ENCODE results near the gene PPP2R2D.
"Not testable (repeated sequence)": the region's sequence is repeated elsewhere in the genome, so short reads cannot be mapped to it uniquely, and the experiment has no call there.

PPP2R2D gene

DNA sequence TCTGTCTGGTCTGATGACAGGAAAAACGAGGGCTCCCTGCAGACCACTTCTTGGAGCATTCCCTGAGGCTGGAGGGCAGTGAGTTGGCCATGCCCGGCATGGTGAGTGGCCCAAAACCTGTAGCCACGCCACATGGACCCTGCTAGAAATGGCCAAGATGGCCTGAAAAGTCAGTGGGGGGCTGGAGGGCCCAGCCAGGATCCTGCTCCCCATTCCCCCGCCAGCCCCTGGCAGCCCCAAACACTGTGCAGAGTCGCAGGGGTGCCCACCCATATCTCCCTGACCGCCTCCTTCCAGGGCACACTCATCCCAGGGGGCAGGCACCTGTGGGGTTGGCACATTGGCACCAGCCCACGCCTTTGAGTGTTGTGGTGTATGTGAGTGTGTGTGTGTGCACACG is 18.7 kb upstream of the PPP2R2D start:
- no peaks in the 10 kb centered on the region for H3K36me3 ChIP-seq (ENCODE audit: insufficient read depth, low read length)

GRCh38 chr10:131882590-131883451 is 18.0 kb upstream of the PPP2R2D start:
- Histone ChIP-seq H3K9me3 (ENCODE audit: insufficient read depth, low read depth, low read length) (peaks cover 12% of the 10 kb centered on the region; the same call in 1 of the 2 replicates), H3K4me1 (ENCODE audit: insufficient read depth, low read length) (no peaks in the 10 kb centered on the region), H3K4me3 (ENCODE audit: low read length) (no peak overlapping the region), H3K27ac (ENCODE audit: low read depth, low read length) (no peak overlapping the region), H3K27me3 (ENCODE audit: insufficient read depth, low read length) (no peaks in the 10 kb centered on the region), H3K9ac (ENCODE audit: low read depth, low read length) (no peak overlapping the region), H3K36me3 (ENCODE audit: insufficient read depth, low read length) (no peaks in the 10 kb centered on the region)
- 94% methylated on average over 10 of the region's 10 CpGs for WGBS

More for the DNA sequence above, 18.7 kb upstream of the PPP2R2D start:
- H3K9ac ChIP-seq (ENCODE audit: low read depth, low read length) = no peak overlapping the region
- no peaks in the 10 kb centered on the region for H3K27me3 ChIP-seq (ENCODE audit: insufficient read depth, low read length)
- H3K4me3 ChIP-seq (ENCODE audit: low read length) = no peak overlapping the region
- H3K9me3 ChIP-seq (ENCODE audit: insufficient read depth, low read depth, low read length) = peaks cover 12% of the 10 kb centered on the region; the same call in 1 of the 2 replicates
- WGBS = 92% methylated on average over 8 of the region's 8 CpGs
- H3K4me1 ChIP-seq (ENCODE audit: insufficient read depth, low read length) = no peaks in the 10 kb centered on the region
- no peak overlapping the region for H3K27ac ChIP-seq (ENCODE audit: low read depth, low read length)

- not testable (repeated sequence) for H3K27ac ChIP-seq (ENCODE audit: low read depth, low read length); H3K9ac ChIP-seq (ENCODE audit: low read depth, low read length); H3K4me3 ChIP-seq (ENCODE audit: low read length); H3K4me1 ChIP-seq (ENCODE audit: insufficient read depth, low read length); H3K27me3 ChIP-seq (ENCODE audit: insufficient read depth, low read length); H3K36me3 ChIP-seq (ENCODE audit: insufficient read depth, low read length)
- WGBS = 81% methylated on average over 7 of the region's 7 CpGs
- H3K9me3 ChIP-seq (ENCODE audit: insufficient read depth, low read depth, low read length) = 0 out of 2 replicates have a peak, but pooled peaks cover 10% of the 10 kb centered on the region
Measured at GRCh38 chr10:131883621-131884393, 17.0 kb upstream of the PPP2R2D start.

DNA sequence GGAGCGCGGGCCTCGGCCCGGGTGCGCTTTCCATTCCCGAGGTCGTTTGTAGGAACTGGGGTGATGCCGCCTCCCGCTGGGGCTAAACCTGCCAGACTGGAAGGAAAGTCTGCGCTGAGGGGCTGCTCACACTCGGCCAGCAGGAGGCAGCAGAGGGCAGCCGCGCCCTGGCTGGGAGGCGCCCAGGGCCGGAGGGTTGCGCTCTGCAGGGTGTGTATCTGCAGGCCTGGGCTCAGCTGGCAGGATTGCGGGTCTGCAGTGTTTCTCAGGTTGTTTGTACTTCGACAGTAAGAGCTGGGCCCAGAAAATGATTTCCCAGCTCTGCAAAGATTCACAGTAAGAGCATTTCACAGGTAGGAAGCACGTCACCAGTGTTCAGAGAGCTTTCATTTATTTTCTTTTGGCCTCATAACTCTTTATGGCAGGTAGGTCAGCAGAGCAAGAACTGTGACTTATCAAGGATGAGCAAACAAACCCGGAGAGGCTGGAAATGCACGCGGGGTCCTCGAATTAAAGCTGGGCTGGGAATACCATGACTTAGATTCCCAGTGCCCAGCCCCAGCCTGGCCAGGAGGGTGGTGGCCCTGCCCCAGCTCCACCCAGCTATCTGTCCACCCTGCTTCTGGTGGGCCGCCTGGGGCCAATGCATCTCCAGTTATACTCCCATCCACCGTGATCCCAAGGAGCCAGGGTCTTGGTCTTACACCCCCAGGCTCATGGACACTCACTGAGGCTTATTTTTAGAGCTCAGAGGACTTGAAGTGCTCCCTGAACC is 15.2 kb upstream of the PPP2R2D start:
- Histone ChIP-seq H3K27me3 (ENCODE audit: insufficient read depth, low read length) (no peaks in the 10 kb centered on the region), H3K36me3 (ENCODE audit: insufficient read depth, low read length) (no peaks in the 10 kb centered on the region), H3K27ac (ENCODE audit: low read depth, low read length) (no peak overlapping the region), H3K4me3 (ENCODE audit: low read length) (no peak overlapping the region), H3K9me3 (ENCODE audit: insufficient read depth, low read depth, low read length) (0 out of 2 replicates have a peak, but pooled peaks cover 10% of the 10 kb centered on the region), H3K9ac (ENCODE audit: low read depth, low read length) (no peak overlapping the region), H3K4me1 (ENCODE audit: insufficient read depth, low read length) (peaks cover under 1% of the 10 kb centered on the region; the same call in 1 of the 2 replicates)
- WGBS = 36% methylated on average over 25 of the region's 25 CpGs

DNA sequence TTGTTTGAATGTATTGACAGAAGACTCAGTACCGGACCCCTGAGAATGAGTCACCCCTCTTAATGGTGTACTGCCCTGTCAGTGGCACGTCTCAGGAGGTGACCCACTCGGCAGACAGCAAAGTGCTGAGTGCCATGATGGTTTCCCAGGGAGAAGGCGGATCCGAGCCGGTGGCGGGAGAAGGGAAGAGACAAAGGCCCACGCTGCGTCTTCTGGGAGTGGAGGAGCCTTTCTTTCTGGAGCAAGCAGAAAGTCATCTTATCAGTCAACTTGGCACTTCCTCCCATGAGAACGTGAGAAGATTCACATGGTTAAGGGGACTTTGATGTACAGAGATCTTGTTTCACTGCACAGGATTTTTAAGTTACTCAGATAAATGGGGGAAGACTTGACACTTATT is 14.6 kb upstream of the PPP2R2D start:
- Histone ChIP-seq H3K4me1 (ENCODE audit: insufficient read depth, low read length) (peaks cover 4% of the 10 kb centered on the region; the same call in 1 of the 2 replicates), H3K9me3 (ENCODE audit: insufficient read depth, low read depth, low read length) (0 out of 2 replicates have a peak, but pooled peaks cover 8% of the 10 kb centered on the region)

DNA sequence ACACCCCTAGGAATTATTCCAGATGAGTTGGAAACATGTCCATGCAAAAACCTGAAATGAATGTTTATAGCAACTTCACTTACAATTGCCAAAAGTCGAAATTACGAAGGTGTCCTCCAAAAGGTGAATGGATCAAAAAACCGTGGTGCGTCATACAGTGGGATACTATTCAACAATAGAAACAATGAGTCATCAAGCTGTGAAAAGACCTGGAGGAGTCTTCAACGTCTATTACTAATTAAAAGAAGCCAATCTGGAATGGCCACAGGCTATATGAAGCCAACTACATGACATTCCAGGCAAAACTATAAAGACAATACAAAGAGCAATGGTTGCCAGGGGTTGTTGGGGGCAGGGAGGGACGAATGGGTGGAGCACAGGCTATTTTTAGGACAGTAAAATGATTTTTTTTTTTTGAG is 12.6 kb upstream of the PPP2R2D start:
- no peaks in the 10 kb centered on the region for H3K9me3 ChIP-seq (ENCODE audit: insufficient read depth, low read depth, low read length)
- peaks cover 4% of the 10 kb centered on the region; the same call in 1 of the 2 replicates for H3K4me1 ChIP-seq (ENCODE audit: insufficient read depth, low read length)
- no peaks in the 10 kb centered on the region for H3K36me3 ChIP-seq (ENCODE audit: insufficient read depth, low read length)
- H3K9ac ChIP-seq (ENCODE audit: low read depth, low read length) = no peak overlapping the region
- H3K27me3 ChIP-seq (ENCODE audit: insufficient read depth, low read length) = no peaks in the 10 kb centered on the region; the same call in 1 of the 2 replicates
- no peak overlapping the region for H3K27ac ChIP-seq (ENCODE audit: low read depth, low read length)
- no peak overlapping the region for H3K4me3 ChIP-seq (ENCODE audit: low read length)
- 83% methylated on average over 6 of the region's 6 CpGs for WGBS

More for the DNA sequence above, 14.6 kb upstream of the PPP2R2D start:
- H3K36me3 ChIP-seq (ENCODE audit: insufficient read depth, low read length) = no peaks in the 10 kb centered on the region
- H3K27ac ChIP-seq (ENCODE audit: low read depth, low read length) = no peak overlapping the region
- H3K4me3 ChIP-seq (ENCODE audit: low read length) = no peak overlapping the region
- H3K27me3 ChIP-seq (ENCODE audit: insufficient read depth, low read length) = no peaks in the 10 kb centered on the region; the same call in 1 of the 2 replicates
- H3K9ac ChIP-seq (ENCODE audit: low read depth, low read length) = no peak overlapping the region
- 76% methylated on average over 10 of the region's 10 CpGs for WGBS

DNA sequence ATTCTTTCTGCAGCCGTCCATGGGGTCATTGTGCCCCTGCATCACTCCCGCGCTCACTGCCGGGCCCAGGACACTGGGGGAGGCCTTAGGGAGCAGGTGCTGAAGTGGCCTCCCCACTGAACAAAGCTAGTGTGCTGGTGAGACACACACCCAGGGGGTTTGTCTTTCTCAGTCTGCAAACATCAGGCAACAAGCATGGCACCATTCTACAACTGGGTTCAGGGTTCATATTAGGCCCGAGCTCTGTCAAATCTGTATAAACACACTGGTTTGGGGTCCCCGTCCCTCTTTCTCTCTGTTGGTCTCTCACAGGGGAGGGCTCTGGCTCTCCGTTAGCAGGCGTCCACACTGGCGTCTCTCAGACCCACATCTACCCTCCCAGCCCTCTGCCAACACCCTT is 11.1 kb upstream of the PPP2R2D start:
- H3K27ac ChIP-seq (ENCODE audit: low read depth, low read length) = no peak overlapping the region
- no peaks in the 10 kb centered on the region; the same call in 1 of the 2 replicates for H3K27me3 ChIP-seq (ENCODE audit: insufficient read depth, low read length)
- no peaks in the 10 kb centered on the region for H3K9me3 ChIP-seq (ENCODE audit: insufficient read depth, low read depth, low read length)
- no peak overlapping the region for H3K4me3 ChIP-seq (ENCODE audit: low read length)
- peaks cover 4% of the 10 kb centered on the region; the same call in 1 of the 2 replicates for H3K4me1 ChIP-seq (ENCODE audit: insufficient read depth, low read length)
- H3K36me3 ChIP-seq (ENCODE audit: insufficient read depth, low read length) = no peaks in the 10 kb centered on the region
- 95% methylated on average over 9 of the region's 9 CpGs for WGBS
- H3K9ac ChIP-seq (ENCODE audit: low read depth, low read length) = no peak overlapping the region

DNA sequence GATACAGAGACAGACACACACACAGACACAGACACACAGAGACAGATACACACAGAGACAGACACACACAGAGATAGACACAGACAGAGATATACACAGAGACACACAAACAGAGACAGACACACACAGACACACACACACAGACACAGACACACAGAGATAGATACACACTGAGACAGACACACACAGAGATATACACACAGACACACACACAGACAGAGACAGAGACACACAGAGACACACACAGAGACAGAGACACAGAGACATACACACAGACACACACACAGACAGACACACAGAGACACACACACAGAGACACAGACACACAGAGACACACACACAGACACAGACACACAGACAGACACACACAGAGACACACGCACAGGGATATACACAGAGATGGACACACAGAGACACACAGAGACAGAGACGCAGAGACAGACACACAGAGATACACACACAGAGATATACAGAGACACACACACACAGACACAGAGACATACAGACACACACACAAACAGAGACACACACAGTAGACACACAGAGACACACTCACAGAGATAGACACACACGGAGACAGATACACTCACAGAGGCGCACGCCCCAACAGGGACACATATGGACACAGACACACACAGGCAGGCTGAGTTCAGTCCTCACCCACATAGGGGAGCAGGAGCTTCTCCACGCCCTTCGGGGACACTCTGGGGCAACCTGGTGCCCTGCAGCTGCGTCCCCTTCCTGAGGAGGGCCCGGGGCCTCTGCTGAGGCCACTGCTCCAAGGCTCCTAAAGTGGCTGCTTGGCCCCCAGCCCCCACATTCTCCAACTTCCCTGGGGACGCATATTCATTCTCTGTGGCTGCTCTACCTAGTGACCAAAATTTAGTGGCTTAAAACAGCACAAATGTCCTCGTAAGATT is 10.3 kb upstream of the PPP2R2D start:
- Histone ChIP-seq H3K9me3 (ENCODE audit: insufficient read depth, low read depth, low read length) (no peaks in the 10 kb centered on the region), H3K9ac (ENCODE audit: low read depth, low read length) (no peak overlapping the region), H3K4me3 (ENCODE audit: low read length) (no peak overlapping the region), H3K36me3 (ENCODE audit: insufficient read depth, low read length) (no peaks in the 10 kb centered on the region), H3K27me3 (ENCODE audit: insufficient read depth, low read length) (no peaks in the 10 kb centered on the region; the same call in 1 of the 2 replicates), H3K4me1 (ENCODE audit: insufficient read depth, low read length) (peaks cover 4% of the 10 kb centered on the region; the same call in 1 of the 2 replicates), H3K27ac (ENCODE audit: low read depth, low read length) (no peak overlapping the region)
- WGBS = 91% methylated on average over 11 of the region's 11 CpGs

GRCh38 chr10:131891196-131891928 is 9.4 kb upstream of the PPP2R2D start:
- Histone ChIP-seq H3K27ac (ENCODE audit: low read depth, low read length) (no peak overlapping the region), H3K4me1 (ENCODE audit: insufficient read depth, low read length) (peaks cover 4% of the 10 kb centered on the region; the same call in 1 of the 2 replicates), H3K27me3 (ENCODE audit: insufficient read depth, low read length) (no peaks in the 10 kb centered on the region; the same call in 1 of the 2 replicates), H3K4me3 (ENCODE audit: low read length) (no peak overlapping the region), H3K36me3 (ENCODE audit: insufficient read depth, low read length) (no peaks in the 10 kb centered on the region), H3K9me3 (ENCODE audit: insufficient read depth, low read depth, low read length) (no peaks in the 10 kb centered on the region), H3K9ac (ENCODE audit: low read depth, low read length) (no peak overlapping the region)
- 53% methylated on average over 24 of the region's 24 CpGs for WGBS

Data from HUES64 (cell line).